ENCODE measurements around the gene ARHGDIB.

Gene ARHGDIB

DNA sequence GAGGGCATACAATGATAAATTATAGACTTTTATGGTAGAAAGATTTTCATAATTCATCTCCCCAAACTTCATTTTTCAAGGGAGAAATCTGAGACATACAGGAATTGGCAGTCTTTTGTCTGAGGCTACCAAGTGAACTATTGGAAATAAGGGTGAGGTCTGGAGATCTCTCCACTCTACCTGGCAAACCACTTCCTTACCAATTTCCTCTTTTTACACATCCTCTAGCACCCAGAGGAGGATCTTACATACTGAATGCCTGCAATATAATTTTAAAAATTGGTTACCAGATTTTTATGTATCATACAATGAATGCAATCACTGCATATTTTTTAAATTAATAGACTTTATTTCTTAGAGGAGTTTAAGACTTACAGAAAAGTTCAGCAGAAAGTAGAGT lies 18.1 kb upstream of the ARHGDIB start:
- no peak overlapping the region for H3K9ac ChIP-seq (ENCODE audit: low read length)
- H4K91ac ChIP-seq (ENCODE audit: low read length): no peak overlapping the region
- H2BK12ac ChIP-seq (ENCODE audit: low read length in 2 of 2): no peak overlapping the region
- H3K18ac ChIP-seq (ENCODE audit: low read depth in 1 of 2, low read length in 2 of 2): no peak overlapping the region
- DNase-seq: no peak
- no peak overlapping the region for H2BK15ac ChIP-seq (ENCODE audit: low read depth, poor library complexity, severe bottlenecking)
- H3K4me2 ChIP-seq (ENCODE audit: low read length, poor library complexity, severe bottlenecking): no peak overlapping the region
- H3K79me1 ChIP-seq (replicated peaks; ENCODE audit: low read length, poor library complexity, severe bottlenecking): no peaks in the 10 kb centered on the region
- H2BK120ac ChIP-seq (ENCODE audit: low read depth, low read length): no peak overlapping the region
- H2AK5ac ChIP-seq (ENCODE audit: low read length, severe bottlenecking): no peak overlapping the region
- no peak overlapping the region for H3K14ac ChIP-seq (ENCODE audit: low read length in 2 of 2)
- no peak overlapping the region for H2AFZ ChIP-seq (ENCODE audit: low read depth, low read length)
- H3K4me1 ChIP-seq (ENCODE audit: control insufficient read depth, insufficient read depth, low read depth, low read length): no peaks in the 10 kb centered on the region
- no peak overlapping the region for H3K23ac ChIP-seq (ENCODE audit: low read length in 2 of 2)
- no peak overlapping the region for H3K4ac ChIP-seq (ENCODE audit: low read depth in 1 of 2, low read length in 2 of 2)
- no peak overlapping the region for H3K27ac ChIP-seq (ENCODE audit: low read length, poor library complexity, severe bottlenecking)
- H3K36me3 ChIP-seq (ENCODE audit: control insufficient read depth in 1 of 2, insufficient read depth in 2 of 2, low read depth in 1 of 2, low read length in 2 of 2): no peaks in the 10 kb centered on the region
- H3K4me3 ChIP-seq (ENCODE audit: insufficient read depth in 1 of 2, low read depth in 1 of 2, low read length in 2 of 2): no peak overlapping the region
- no peak overlapping the region for H2BK5ac ChIP-seq (ENCODE audit: low read depth, low read length, poor library complexity, severe bottlenecking)
- H3K9me3 ChIP-seq (ENCODE audit: control insufficient read depth, low read length): no peaks in the 10 kb centered on the region
- H4K8ac ChIP-seq (ENCODE audit: low read length): no peak overlapping the region
- H3K27me3 ChIP-seq (ENCODE audit: control insufficient read depth in 1 of 2, insufficient read depth in 1 of 2, low read length in 2 of 2): no peaks in the 10 kb centered on the region

DNA sequence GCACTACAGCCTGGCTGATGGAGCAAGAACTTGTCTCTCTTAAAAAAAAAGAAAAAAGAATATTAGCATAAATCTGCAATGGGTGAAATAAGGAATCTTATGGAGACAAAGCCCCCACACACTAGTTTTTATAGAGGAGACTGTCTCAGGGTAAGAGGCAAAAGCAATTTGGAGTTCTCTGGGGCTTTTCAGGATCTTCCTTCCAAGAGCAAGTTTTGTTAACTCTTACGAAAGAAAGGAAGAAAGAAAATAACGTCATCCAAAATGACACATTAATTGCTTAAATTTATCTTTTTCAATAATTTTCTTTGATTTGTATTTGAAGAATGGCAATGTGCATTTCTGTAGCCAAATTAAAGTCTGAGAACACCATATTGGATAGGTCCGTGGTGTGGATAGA lies 15.3 kb upstream of the ARHGDIB start:
- Histone ChIP-seq H3K14ac (ENCODE audit: low read length in 2 of 2) (no peak overlapping the region), H3K79me1 (replicated peaks; ENCODE audit: low read length, poor library complexity, severe bottlenecking) (no peaks in the 10 kb centered on the region), H3K9ac (ENCODE audit: low read length) (no peak overlapping the region), H2BK120ac (ENCODE audit: low read depth, low read length) (no peak overlapping the region), H3K4ac (ENCODE audit: low read depth in 1 of 2, low read length in 2 of 2) (no peak overlapping the region), H3K4me3 (ENCODE audit: insufficient read depth in 1 of 2, low read depth in 1 of 2, low read length in 2 of 2) (no peak overlapping the region), H3K27ac (ENCODE audit: low read length, poor library complexity, severe bottlenecking) (no peak overlapping the region), H4K91ac (ENCODE audit: low read length) (no peak overlapping the region), H2AK5ac (ENCODE audit: low read length, severe bottlenecking) (no peak overlapping the region), H3K4me2 (ENCODE audit: low read length, poor library complexity, severe bottlenecking) (no peak overlapping the region), H3K18ac (ENCODE audit: low read depth in 1 of 2, low read length in 2 of 2) (no peak overlapping the region), H2BK12ac (ENCODE audit: low read length in 2 of 2) (no peak overlapping the region), H3K9me3 (ENCODE audit: control insufficient read depth, low read length) (no peaks in the 10 kb centered on the region), H4K8ac (ENCODE audit: low read length) (no peak overlapping the region), H3K4me1 (ENCODE audit: control insufficient read depth, insufficient read depth, low read depth, low read length) (no peaks in the 10 kb centered on the region), H3K23ac (ENCODE audit: low read length in 2 of 2) (no peak overlapping the region), H3K27me3 (ENCODE audit: control insufficient read depth in 1 of 2, insufficient read depth in 1 of 2, low read length in 2 of 2) (no peaks in the 10 kb centered on the region), H2AFZ (ENCODE audit: low read depth, low read length) (no peak overlapping the region), H3K36me3 (ENCODE audit: control insufficient read depth in 1 of 2, insufficient read depth in 2 of 2, low read depth in 1 of 2, low read length in 2 of 2) (no peaks in the 10 kb centered on the region), H2BK15ac (ENCODE audit: low read depth, poor library complexity, severe bottlenecking) (no peak overlapping the region), H2BK5ac (ENCODE audit: low read depth, low read length, poor library complexity, severe bottlenecking) (no peak overlapping the region)
- DNase-seq: no peak
- WGBS: 95% methylated on average over 1 of the region's 3 CpGs

DNA sequence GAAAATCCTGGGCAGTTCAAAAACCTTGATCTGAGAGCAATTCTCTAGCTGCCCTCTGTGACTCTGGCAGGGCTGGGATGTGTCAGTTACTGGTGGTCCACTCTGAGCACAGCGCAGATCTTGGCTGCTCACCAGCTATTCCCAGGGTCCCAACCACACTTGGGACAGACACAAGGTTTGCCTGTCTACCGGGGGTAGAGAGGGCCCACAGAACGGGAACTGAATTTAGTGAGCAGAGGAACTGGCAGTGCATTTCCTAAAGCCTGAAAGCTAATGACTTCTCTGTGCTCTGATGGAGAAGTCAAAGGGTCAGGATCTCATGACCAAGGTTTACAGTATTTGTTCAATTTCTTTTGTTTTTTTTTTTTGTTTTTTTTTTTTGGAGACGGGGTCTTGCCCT lies 14.1 kb upstream of the ARHGDIB start:
- Histone ChIP-seq H3K4me1 (ENCODE audit: control insufficient read depth, insufficient read depth, low read depth, low read length) (no peaks in the 10 kb centered on the region), H3K9ac (ENCODE audit: low read length) (no peak overlapping the region), H3K9me3 (ENCODE audit: control insufficient read depth, low read length) (no peaks in the 10 kb centered on the region), H4K91ac (ENCODE audit: low read length) (no peak overlapping the region), H2AK5ac (ENCODE audit: low read length, severe bottlenecking) (no peak overlapping the region), H2BK12ac (ENCODE audit: low read length in 2 of 2) (no peak overlapping the region), H3K79me1 (replicated peaks; ENCODE audit: low read length, poor library complexity, severe bottlenecking) (no peaks in the 10 kb centered on the region), H3K23ac (ENCODE audit: low read length in 2 of 2) (no peak overlapping the region), H3K4ac (ENCODE audit: low read depth in 1 of 2, low read length in 2 of 2) (no peak overlapping the region), H3K27me3 (ENCODE audit: control insufficient read depth in 1 of 2, insufficient read depth in 1 of 2, low read length in 2 of 2) (no peaks in the 10 kb centered on the region), H3K27ac (ENCODE audit: low read length, poor library complexity, severe bottlenecking) (no peak overlapping the region), H3K4me3 (ENCODE audit: insufficient read depth in 1 of 2, low read depth in 1 of 2, low read length in 2 of 2) (no peak overlapping the region), H2AFZ (ENCODE audit: low read depth, low read length) (no peak overlapping the region), H3K36me3 (ENCODE audit: control insufficient read depth in 1 of 2, insufficient read depth in 2 of 2, low read depth in 1 of 2, low read length in 2 of 2) (no peaks in the 10 kb centered on the region), H4K8ac (ENCODE audit: low read length) (no peak overlapping the region), H2BK120ac (ENCODE audit: low read depth, low read length) (no peak overlapping the region), H3K18ac (ENCODE audit: low read depth in 1 of 2, low read length in 2 of 2) (no peak overlapping the region), H2BK15ac (ENCODE audit: low read depth, poor library complexity, severe bottlenecking) (no peak overlapping the region), H3K4me2 (ENCODE audit: low read length, poor library complexity, severe bottlenecking) (no peak overlapping the region), H2BK5ac (ENCODE audit: low read depth, low read length, poor library complexity, severe bottlenecking) (no peak overlapping the region), H3K14ac (ENCODE audit: low read length in 2 of 2) (no peak overlapping the region)
- WGBS: 97% methylated on average over 3 of the region's 4 CpGs
- no peak for DNase-seq

DNA sequence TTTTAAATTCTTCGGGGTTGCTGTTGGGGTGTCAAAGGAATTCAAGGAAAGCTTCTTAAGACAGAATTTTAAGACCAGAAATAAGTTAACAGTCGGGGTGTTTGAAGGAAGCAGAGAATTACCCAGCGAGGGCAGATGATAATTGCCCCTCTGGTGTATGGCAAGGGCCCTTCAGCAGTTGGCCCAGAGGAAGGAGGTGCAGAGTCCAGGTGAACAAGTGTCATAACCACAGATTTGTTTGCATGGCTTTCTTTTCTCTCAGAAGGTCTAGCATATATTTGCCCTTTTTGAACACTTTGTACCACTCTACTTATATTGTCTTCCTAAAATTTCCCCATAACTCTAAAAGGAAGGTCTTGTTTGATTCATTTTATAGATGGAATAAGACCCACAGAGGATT lies 13.2 kb upstream of the ARHGDIB start:
- Histone ChIP-seq H3K9ac (ENCODE audit: low read length) (no peak overlapping the region), H3K18ac (ENCODE audit: low read depth in 1 of 2, low read length in 2 of 2) (no peak overlapping the region), H3K9me3 (ENCODE audit: control insufficient read depth, low read length) (no peaks in the 10 kb centered on the region), H2AFZ (ENCODE audit: low read depth, low read length) (no peak overlapping the region), H4K8ac (ENCODE audit: low read length) (no peak overlapping the region), H2BK15ac (ENCODE audit: low read depth, poor library complexity, severe bottlenecking) (no peak overlapping the region), H3K27ac (ENCODE audit: low read length, poor library complexity, severe bottlenecking) (no peak overlapping the region), H3K4ac (ENCODE audit: low read depth in 1 of 2, low read length in 2 of 2) (no peak overlapping the region), H3K27me3 (ENCODE audit: control insufficient read depth in 1 of 2, insufficient read depth in 1 of 2, low read length in 2 of 2) (no peaks in the 10 kb centered on the region), H3K4me2 (ENCODE audit: low read length, poor library complexity, severe bottlenecking) (no peak overlapping the region), H3K36me3 (ENCODE audit: control insufficient read depth in 1 of 2, insufficient read depth in 2 of 2, low read depth in 1 of 2, low read length in 2 of 2) (no peaks in the 10 kb centered on the region), H4K91ac (ENCODE audit: low read length) (no peak overlapping the region), H2AK5ac (ENCODE audit: low read length, severe bottlenecking) (no peak overlapping the region), H3K4me3 (ENCODE audit: insufficient read depth in 1 of 2, low read depth in 1 of 2, low read length in 2 of 2) (no peak overlapping the region), H2BK5ac (ENCODE audit: low read depth, low read length, poor library complexity, severe bottlenecking) (no peak overlapping the region), H2BK12ac (ENCODE audit: low read length in 2 of 2) (no peak overlapping the region), H2BK120ac (ENCODE audit: low read depth, low read length) (no peak overlapping the region), H3K23ac (ENCODE audit: low read length in 2 of 2) (no peak overlapping the region), H3K14ac (ENCODE audit: low read length in 2 of 2) (no peak overlapping the region), H3K79me1 (replicated peaks; ENCODE audit: low read length, poor library complexity, severe bottlenecking) (no peaks in the 10 kb centered on the region), H3K4me1 (ENCODE audit: control insufficient read depth, insufficient read depth, low read depth, low read length) (no peaks in the 10 kb centered on the region)
- 89% methylated on average over 3 of the region's 3 CpGs for WGBS
- DNase-seq: no peak
